Progenitor cell of endocrine pancreas (in vitro differentiated cells): ENCODE measurements around the gene ENPP3. TPM values are rescaled to one million over a fixed set of nuclear protein-coding genes. Genes with fewer than 3 reads are reported as not detected.

Source experiments
- DNase-seq: peaks from one replicate; pipeline ENCODE4 v3.0.0; 2021; ENCODE audit warnings: low spot score; ENCODE audit not compliant: unreplicated experiment
- H3K27ac Mint-ChIP-seq: 2 replicates; pipeline ENCODE4 v1.8.0; 2021; ENCODE audit warnings: mild to moderate bottlenecking, moderate library complexity, mixed read lengths
- H3K27me3 Mint-ChIP-seq: 2 replicates; pipeline ENCODE4 v1.8.0; 2021; ENCODE audit warnings: mixed read lengths
- H3K36me3 Mint-ChIP-seq: 2 replicates; pipeline ENCODE4 v1.8.0; 2022; ENCODE audit warnings: mixed read lengths; ENCODE audit not compliant: insufficient read depth
- H3K4me1 Mint-ChIP-seq: 2 replicates; pipeline ENCODE4 v1.8.0; 2021; ENCODE audit warnings: low read depth, mixed read lengths
- H3K4me3 Mint-ChIP-seq: 2 replicates; pipeline ENCODE4 v1.8.0; 2021; ENCODE audit warnings: low read depth, mild to moderate bottlenecking, moderate library complexity, mixed read lengths
- H3K9me3 Mint-ChIP-seq: 2 replicates; pipeline ENCODE4 v1.8.0; 2021; ENCODE audit warnings: low read depth, mixed read lengths
- total RNA-seq: library from RNA; stranded (reverse); gene quantifications from 2 replicates; pipeline ENCODE4 v1.2.1, GENCODE V29; 2021
- TF ChIP-seq, protein P1 (sequence below): fragments of 200-600 bp; sonication (generic); IDR thresholded peaks from one replicate; pipeline ENCODE4 v1.5.0; 2021; ENCODE audit warnings: antibody characterized with exemption, mild to moderate bottlenecking; ENCODE audit not compliant: unreplicated experiment

Gene ENPP3
- total RNA-seq, 1 donor from 2014 or later: not detected

GRCh38 chr6:131754715-131755567 is 117.8 kb downstream of the ENPP3 start:
- Mint-ChIP-seq H3K4me3 (no peak overlapping the region), H3K27me3 (no peaks in the 10 kb centered on the region), H3K27ac (no peak overlapping the region), H3K36me3 (no peaks in the 10 kb centered on the region), H3K4me1 (peaks cover 11% of the 10 kb centered on the region), H3K9me3 (no peaks in the 10 kb centered on the region)
- TF ChIP-seq, protein P1, sequence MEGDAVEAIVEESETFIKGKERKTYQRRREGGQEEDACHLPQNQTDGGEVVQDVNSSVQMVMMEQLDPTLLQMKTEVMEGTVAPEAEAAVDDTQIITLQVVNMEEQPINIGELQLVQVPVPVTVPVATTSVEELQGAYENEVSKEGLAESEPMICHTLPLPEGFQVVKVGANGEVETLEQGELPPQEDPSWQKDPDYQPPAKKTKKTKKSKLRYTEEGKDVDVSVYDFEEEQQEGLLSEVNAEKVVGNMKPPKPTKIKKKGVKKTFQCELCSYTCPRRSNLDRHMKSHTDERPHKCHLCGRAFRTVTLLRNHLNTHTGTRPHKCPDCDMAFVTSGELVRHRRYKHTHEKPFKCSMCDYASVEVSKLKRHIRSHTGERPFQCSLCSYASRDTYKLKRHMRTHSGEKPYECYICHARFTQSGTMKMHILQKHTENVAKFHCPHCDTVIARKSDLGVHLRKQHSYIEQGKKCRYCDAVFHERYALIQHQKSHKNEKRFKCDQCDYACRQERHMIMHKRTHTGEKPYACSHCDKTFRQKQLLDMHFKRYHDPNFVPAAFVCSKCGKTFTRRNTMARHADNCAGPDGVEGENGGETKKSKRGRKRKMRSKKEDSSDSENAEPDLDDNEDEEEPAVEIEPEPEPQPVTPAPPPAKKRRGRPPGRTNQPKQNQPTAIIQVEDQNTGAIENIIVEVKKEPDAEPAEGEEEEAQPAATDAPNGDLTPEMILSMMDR: no peak
- no peak for DNase-seq

DNA sequence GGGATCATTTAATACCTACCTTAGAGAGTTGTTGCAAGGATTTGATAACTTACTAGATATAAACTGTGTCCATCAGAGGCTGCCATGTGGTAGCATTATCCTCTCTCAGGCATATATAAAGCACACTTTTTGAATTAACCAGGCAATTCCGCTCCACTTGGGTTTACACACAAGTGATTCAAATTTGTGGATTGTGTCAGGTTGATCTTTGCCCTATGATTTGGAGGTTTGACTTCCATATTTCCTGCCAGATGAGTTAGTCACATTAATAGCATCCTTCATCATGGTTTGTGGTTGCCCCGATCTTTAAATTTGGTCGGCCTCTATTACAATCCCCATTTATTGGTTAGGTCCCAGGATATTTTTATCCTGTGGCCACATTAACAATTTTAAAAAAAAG is 118.5 kb downstream of the ENPP3 start:
- Mint-ChIP-seq H3K36me3 (no peaks in the 10 kb centered on the region), H3K27ac (no peak overlapping the region), H3K27me3 (no peaks in the 10 kb centered on the region), H3K9me3 (no peaks in the 10 kb centered on the region), H3K4me3 (no peak overlapping the region), H3K4me1 (peaks cover 12% of the 10 kb centered on the region)
- TF ChIP-seq, protein P1: no peak
- DNase-seq: no peak

DNA sequence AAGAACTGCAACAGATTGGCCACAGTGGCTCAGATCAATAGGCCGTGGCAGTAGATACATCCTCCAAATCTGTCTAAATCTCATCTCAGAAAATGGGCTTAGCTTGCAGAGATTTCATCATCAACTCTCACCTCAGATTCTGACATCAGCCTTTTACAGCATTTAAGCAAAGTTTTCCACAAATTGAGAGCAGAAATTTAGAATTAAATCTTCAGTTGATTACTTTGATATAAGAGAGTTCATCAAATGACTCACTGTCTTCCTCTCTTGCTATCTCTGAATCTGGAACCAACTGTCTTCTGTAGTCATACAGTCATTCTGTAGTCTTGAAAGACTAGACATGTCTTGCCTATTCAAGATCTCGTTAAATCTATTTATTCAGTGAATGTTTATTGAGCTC is 118.9 kb downstream of the ENPP3 start:
- no peaks in the 10 kb centered on the region for H3K9me3 Mint-ChIP-seq

GRCh38 chr6:131758920-131759319 is 121.8 kb downstream of the ENPP3 start:
- no peak overlapping the region for H3K4me3 Mint-ChIP-seq
- no peak overlapping the region for H3K27ac Mint-ChIP-seq
- no peaks in the 10 kb centered on the region for H3K9me3 Mint-ChIP-seq
- H3K36me3 Mint-ChIP-seq: no peaks in the 10 kb centered on the region
- TF ChIP-seq, protein P1: no peak
- H3K27me3 Mint-ChIP-seq: no peaks in the 10 kb centered on the region
- DNase-seq: no peak
- peaks cover 15% of the 10 kb centered on the region for H3K4me1 Mint-ChIP-seq

More for the DNA sequence above, 118.9 kb downstream of the ENPP3 start:
- Mint-ChIP-seq H3K4me1 (peaks cover 12% of the 10 kb centered on the region), H3K27ac (no peak overlapping the region), H3K36me3 (no peaks in the 10 kb centered on the region), H3K27me3 (no peaks in the 10 kb centered on the region), H3K4me3 (no peak overlapping the region)
- TF ChIP-seq, protein P1: no peak
- no peak for DNase-seq

DNA sequence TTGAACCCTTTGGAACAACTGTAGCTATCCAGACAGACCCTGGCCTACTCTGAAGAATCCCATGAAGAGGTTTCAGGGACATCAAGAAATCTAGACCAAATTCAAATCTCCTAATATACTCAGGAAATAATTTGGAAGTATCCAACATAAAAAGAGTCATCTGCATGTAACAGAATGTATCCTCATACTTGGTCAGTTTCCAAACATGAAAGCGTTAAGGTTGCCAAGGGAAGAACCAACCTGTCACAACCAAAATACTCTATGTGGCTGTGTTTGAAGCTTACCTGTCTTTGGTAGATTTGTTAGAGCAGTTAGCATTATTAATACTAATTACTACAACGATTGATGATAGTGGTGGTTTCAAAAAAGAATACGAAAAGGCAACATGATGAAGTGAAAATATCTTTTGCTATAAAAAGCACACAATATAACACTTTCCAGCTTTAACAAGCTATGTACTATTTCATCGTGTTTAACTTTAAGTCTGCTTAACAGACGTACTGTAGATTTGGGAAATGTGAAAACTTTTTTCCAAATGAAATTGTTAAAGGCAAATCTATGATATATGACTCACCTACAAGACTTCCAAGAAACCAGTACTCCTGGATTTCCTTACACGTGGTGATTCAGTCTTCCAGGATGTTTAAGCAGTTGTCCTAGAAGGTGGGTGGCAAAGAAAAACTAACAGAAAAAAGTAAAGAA is 124.1 kb downstream of the ENPP3 start:
- Mint-ChIP-seq H3K4me3 (no peak overlapping the region), H3K4me1 (peaks cover 21% of the 10 kb centered on the region), H3K9me3 (no peaks in the 10 kb centered on the region), H3K27me3 (no peaks in the 10 kb centered on the region), H3K27ac (no peak overlapping the region), H3K36me3 (no peaks in the 10 kb centered on the region)
- TF ChIP-seq, protein P1: no peak
- no peak for DNase-seq
